ENCODE measurements around the gene NTMT1. TPM values are rescaled to one million over a fixed set of nuclear protein-coding genes. Genes with fewer than 3 reads are reported as not detected.

NTMT1 gene
- total RNA-seq, 2 donors from 2014 or later, result 39.6 to 49.1 TPM

GRCh38 chr9:129617167-129617566 lies 8.8 kb upstream of the NTMT1 start:
- no peak overlapping the region for H3K4me3 Mint-ChIP-seq
- peaks cover 43% of the 10 kb centered on the region for H3K27me3 Mint-ChIP-seq (ENCODE audit: insufficient read depth)
- no peaks in the 10 kb centered on the region for H3K9me3 Mint-ChIP-seq
- H3K9me3 ChIP-seq (ENCODE audit: control insufficient read depth, low read length), result no peaks in the 10 kb centered on the region
- no peak overlapping the region for H3K9ac ChIP-seq (ENCODE audit: extremely low read depth, low read length, poor library complexity, severe bottlenecking)
- H3K27ac ChIP-seq (ENCODE audit: low read depth, low read length), result no peak overlapping the region
- no peaks in the 10 kb centered on the region for H3K36me3 Mint-ChIP-seq (ENCODE audit: low read depth)
- peaks cover 30% of the 10 kb centered on the region for H3K27me3 ChIP-seq (ENCODE audit: control insufficient read depth, insufficient read depth, low read length, poor library complexity, severe bottlenecking)
- peak; percentile 83 for DNase-seq
- H3K4me3 ChIP-seq (ENCODE audit: low read length), result no peak overlapping the region
- no peaks in the 10 kb centered on the region for H3K4me1 ChIP-seq (ENCODE audit: control insufficient read depth, insufficient read depth, low read length)
- WGBS, 2 experiments (ENCODE audit: insufficient coverage in 1 of 2, insufficient read length in 1 of 2), result 20 to 40% methylated on average over 1 of the region's 1 CpG
- H3K4me1 Mint-ChIP-seq, result peaks cover 3% of the 10 kb centered on the region
- peak; percentile 81 for TF ChIP-seq CTCF (conservative IDR thresholded peaks at IDR 0.05)
- H3K36me3 ChIP-seq (ENCODE audit: control insufficient read depth, insufficient read depth, low read length), result no peaks in the 10 kb centered on the region
- H3K27ac Mint-ChIP-seq, result no peak overlapping the region

GRCh38 chr9:129619787-129620668 lies 5.9 kb upstream of the NTMT1 start:
- H3K9me3 Mint-ChIP-seq, result no peaks in the 10 kb centered on the region
- H3K4me1 Mint-ChIP-seq, result peaks cover 10% of the 10 kb centered on the region
- Histone ChIP-seq H3K9ac (ENCODE audit: extremely low read depth, low read length, poor library complexity, severe bottlenecking) (no peak overlapping the region), H3K4me1 (ENCODE audit: control insufficient read depth, insufficient read depth, low read length) (no peaks in the 10 kb centered on the region), H3K4me3 (ENCODE audit: low read length) (peak overlapping the region; percentile 76), H3K27me3 (ENCODE audit: control insufficient read depth, insufficient read depth, low read length, poor library complexity, severe bottlenecking) (peaks cover 30% of the 10 kb centered on the region), H3K9me3 (ENCODE audit: control insufficient read depth, low read length) (no peaks in the 10 kb centered on the region), H3K36me3 (ENCODE audit: control insufficient read depth, insufficient read depth, low read length) (no peaks in the 10 kb centered on the region), H3K27ac (ENCODE audit: low read depth, low read length) (no peak overlapping the region)
- TF ChIP-seq CTCF (conservative IDR thresholded peaks at IDR 0.05), result peak; percentile 42
- peaks cover 38% of the 10 kb centered on the region for H3K27me3 Mint-ChIP-seq (ENCODE audit: insufficient read depth)
- peak overlapping the region; percentile 47 for H3K4me3 Mint-ChIP-seq
- H3K27ac Mint-ChIP-seq, result no peak overlapping the region
- peak; percentile 78 for DNase-seq
- no peaks in the 10 kb centered on the region for H3K36me3 Mint-ChIP-seq (ENCODE audit: low read depth)
- WGBS, 2 experiments (ENCODE audit: insufficient coverage in 1 of 2, insufficient read length in 1 of 2), result 3 to 6% methylated on average over 37 to 82 of the region's 82 CpGs

- Mint-ChIP-seq H3K4me3 (peak within 1 kb of the TSS; percentile 47), H3K27ac (no peak within 1 kb of the TSS), H3K27me3 (ENCODE audit: insufficient read depth) (peaks cover 38% of the 10 kb centered on the region), H3K9me3 (no peaks in the 10 kb centered on the region), H3K36me3 (ENCODE audit: low read depth) (no peaks in the 10 kb centered on the region), H3K4me1 (peaks cover 12% of the 10 kb centered on the region)
- no peak for TF ChIP-seq CTCF (conservative IDR thresholded peaks at IDR 0.05)
- Histone ChIP-seq H3K9me3 (ENCODE audit: control insufficient read depth, low read length) (no peaks in the 10 kb centered on the region), H3K9ac (ENCODE audit: extremely low read depth, low read length, poor library complexity, severe bottlenecking) (no peak within 1 kb of the TSS), H3K4me3 (ENCODE audit: low read length) (peak within 1 kb of the TSS; percentile 76), H3K27ac (ENCODE audit: low read depth, low read length) (no peak within 1 kb of the TSS), H3K36me3 (ENCODE audit: control insufficient read depth, insufficient read depth, low read length) (no peaks in the 10 kb centered on the region), H3K27me3 (ENCODE audit: control insufficient read depth, insufficient read depth, low read length, poor library complexity, severe bottlenecking) (peaks cover 30% of the 10 kb centered on the region), H3K4me1 (ENCODE audit: control insufficient read depth, insufficient read depth, low read length) (no peaks in the 10 kb centered on the region)
- DNase-seq, result no peak
- 37 to 55% methylated on average over 10 to 21 of the region's 21 CpGs for WGBS, 2 experiments (ENCODE audit: insufficient coverage in 1 of 2, insufficient read length in 1 of 2)
Measured at GRCh38 chr9:129620669-129621295, 5.2 kb upstream of the NTMT1 start, which contains the start of gene C9orf50. TSS of gene C9orf50 (minus strand) at chr9:129621101. CDS start at chr9:129620574, 527 bp downstream.
